22Rv1 (cell line): ENCODE measurements around the gene OSBPL2.

Experiments
- ZFX ChIP-seq: fragments of 450-650 bp; IDR thresholded peaks from 2 replicates; pipeline ENCODE4 v1.6.1; 2017; ENCODE audit warnings: antibody characterized with exemption, borderline replicate concordance
- TF ChIP-seq, protein P1 (sequence below): fragments of 450-650 bp; IDR thresholded peaks from 2 replicates; pipeline ENCODE4 v1.5.1; 2017; ENCODE audit warnings: mild to moderate bottlenecking

DNA sequence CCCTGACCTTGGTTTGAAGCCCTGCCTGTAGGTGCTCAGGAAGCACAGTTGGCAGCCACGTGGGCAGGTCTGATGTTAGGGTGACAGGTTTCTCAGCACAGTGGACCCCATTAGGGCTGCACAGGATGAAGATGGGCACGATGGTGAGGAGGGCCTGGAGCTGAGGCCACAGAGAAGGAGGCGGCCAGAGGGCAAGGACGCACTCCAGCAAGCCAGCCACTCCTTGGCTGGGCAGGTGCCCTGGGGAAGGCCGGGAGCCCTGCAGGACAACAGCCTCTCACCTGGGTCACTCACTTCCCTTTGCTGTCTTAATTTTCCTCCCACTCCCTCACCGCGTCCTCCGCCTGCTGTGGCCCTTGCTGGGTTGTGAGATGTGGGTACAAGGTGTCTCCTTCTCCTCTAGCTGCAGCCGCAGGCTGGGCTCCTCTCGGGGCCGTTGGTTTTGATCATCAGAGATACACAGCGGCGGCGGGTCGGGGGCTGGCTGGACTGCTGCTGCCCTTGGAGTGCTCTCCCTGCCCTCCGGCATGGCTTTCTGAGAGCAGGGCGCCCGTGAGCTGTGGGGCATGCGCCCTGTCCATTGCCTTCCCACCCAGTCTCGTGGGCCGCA lies 5.7 kb downstream of the OSBPL2 start:
- TF ChIP-seq, protein P1, sequence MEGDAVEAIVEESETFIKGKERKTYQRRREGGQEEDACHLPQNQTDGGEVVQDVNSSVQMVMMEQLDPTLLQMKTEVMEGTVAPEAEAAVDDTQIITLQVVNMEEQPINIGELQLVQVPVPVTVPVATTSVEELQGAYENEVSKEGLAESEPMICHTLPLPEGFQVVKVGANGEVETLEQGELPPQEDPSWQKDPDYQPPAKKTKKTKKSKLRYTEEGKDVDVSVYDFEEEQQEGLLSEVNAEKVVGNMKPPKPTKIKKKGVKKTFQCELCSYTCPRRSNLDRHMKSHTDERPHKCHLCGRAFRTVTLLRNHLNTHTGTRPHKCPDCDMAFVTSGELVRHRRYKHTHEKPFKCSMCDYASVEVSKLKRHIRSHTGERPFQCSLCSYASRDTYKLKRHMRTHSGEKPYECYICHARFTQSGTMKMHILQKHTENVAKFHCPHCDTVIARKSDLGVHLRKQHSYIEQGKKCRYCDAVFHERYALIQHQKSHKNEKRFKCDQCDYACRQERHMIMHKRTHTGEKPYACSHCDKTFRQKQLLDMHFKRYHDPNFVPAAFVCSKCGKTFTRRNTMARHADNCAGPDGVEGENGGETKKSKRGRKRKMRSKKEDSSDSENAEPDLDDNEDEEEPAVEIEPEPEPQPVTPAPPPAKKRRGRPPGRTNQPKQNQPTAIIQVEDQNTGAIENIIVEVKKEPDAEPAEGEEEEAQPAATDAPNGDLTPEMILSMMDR = no peak
- TF ChIP-seq ZFX = no peak
